ENCODE measurements around the gene LAPTM5. TPM values are rescaled to one million over a fixed set of nuclear protein-coding genes. Genes with fewer than 3 reads are reported as not detected.
A peak's percentile ranks its signal among the peaks of the same experiment; 100 is the strongest.

Gene LAPTM5
- total RNA-seq, 1 experiment from 2014 or later = 0.15 TPM

- no peak overlapping the region for H3K4ac ChIP-seq (ENCODE audit: low read depth, low read length)
- H3K18ac ChIP-seq (ENCODE audit: insufficient read length, low read depth, low read length) = no peak overlapping the region
- no peaks in the 10 kb centered on the region for H3K4me1 ChIP-seq (ENCODE audit: insufficient read depth, low read length)
- H2BK15ac ChIP-seq (ENCODE audit: low read depth, low read length) = no peak overlapping the region
- no peaks in the 10 kb centered on the region for H4K20me1 ChIP-seq (ENCODE audit: control insufficient read depth, insufficient read depth, insufficient read length)
- no peaks in the 10 kb centered on the region for H3K9me3 ChIP-seq (ENCODE audit: control insufficient read depth, low read depth, low read length)
- no peaks in the 10 kb centered on the region for H3K79me2 ChIP-seq (ENCODE audit: insufficient read depth, low read length)
- no peak overlapping the region for H3K56ac ChIP-seq (ENCODE audit: insufficient read length, low read depth, low read length)
- peak; percentile 22; the same call in 1 of the 3 replicates for TF ChIP-seq CTCF (conservative IDR thresholded peaks at IDR 0.05)
- no peaks in the 10 kb centered on the region for H3K23me2 ChIP-seq (ENCODE audit: insufficient read length, low read depth, low read length, poor library complexity, severe bottlenecking)
- H3K4me2 ChIP-seq (ENCODE audit: insufficient read depth, insufficient read length, low read length) = no peak overlapping the region
- no peaks in the 10 kb centered on the region for H3K79me1 ChIP-seq (ENCODE audit: insufficient read depth, low read depth, low read length, poor library complexity, severe bottlenecking)
- H3K27ac ChIP-seq (ENCODE audit: insufficient read length, low read depth, low read length) = no peak overlapping the region
- no peaks in the 10 kb centered on the region for H3K27me3 ChIP-seq (ENCODE audit: insufficient read depth, low read length)
- no peak overlapping the region for H2AK5ac ChIP-seq (ENCODE audit: insufficient read length, low read length)
- no peak overlapping the region; the same call in 1 of the 2 replicates for H3K14ac ChIP-seq (ENCODE audit: insufficient read depth, low read length)
- no peak overlapping the region for H2BK12ac ChIP-seq (ENCODE audit: insufficient read length, low read depth, low read length)
- no peak overlapping the region for H2BK20ac ChIP-seq (ENCODE audit: low read depth, low read length, poor library complexity, severe bottlenecking)
- no peak overlapping the region for H4K8ac ChIP-seq (replicated peaks; ENCODE audit: insufficient read length, low read depth, low read length)
- H3K9ac ChIP-seq (ENCODE audit: extremely low read depth, insufficient read length, low read length) = no peak overlapping the region
- no peak overlapping the region for H4K91ac ChIP-seq (ENCODE audit: insufficient read length, low read depth, low read length)
- H2AFZ ChIP-seq (ENCODE audit: low read length) = no peak overlapping the region
- H2BK120ac ChIP-seq (ENCODE audit: low read depth, low read length, poor library complexity, severe bottlenecking) = no peak overlapping the region
- no peak overlapping the region for H2BK5ac ChIP-seq (ENCODE audit: insufficient read length, low read length)
- Mint-ChIP-seq H3K9me3 (no peaks in the 10 kb centered on the region), H3K27ac (no peak overlapping the region; a peak in 1 of 7 replicates), H3K27me3 (ENCODE audit: low read depth) (peaks cover 3% of the 10 kb centered on the region; the same call in 1 of the 2 replicates), H3K36me3 (ENCODE audit: insufficient read depth in 1 of 3, low read depth in 3 of 3) (no peaks in the 10 kb centered on the region), H3K4me3 (no peak overlapping the region), H3K4me1 (peaks cover 4 to 18% of the 10 kb centered on the region in 2 experiments; a peak in 3 of 4 replicates)
- DNase-seq = no peak
- H3K23ac ChIP-seq (ENCODE audit: insufficient read length, low read depth, low read length) = no peak overlapping the region
- H4K5ac ChIP-seq (ENCODE audit: insufficient read length, low read depth, low read length) = no peak overlapping the region
- no peak overlapping the region for H3T11ph ChIP-seq (ENCODE audit: low read length)
- WGBS (ENCODE audit: extremely low coverage, insufficient read length, low lambda C conversion rate) = no CpG with 5 or more reads among the region's 9 CpGs
These were observed 59.8 kb downstream of the LAPTM5 start for GRCh38 chr1:30697571-30698376.
